Stimulated activated CD8-positive, alpha-beta memory T cell treated with anti-CD3 and anti-CD28 coated beads, Interleukin-7, amount 100 ng/mL, for 1 hour (primary cell): ENCODE measurements around the gene NVL.
"Not testable (repeated sequence)": the region's sequence is repeated elsewhere in the genome, so short reads cannot be mapped to it uniquely, and the experiment has no call there.

Experiments
- DNase-seq, 2 donors: peaks; one replicate each; pipeline ENCODE4 v3.0.0-alpha.2; 2020; ENCODE audit warnings: low read depth in 2 of 2

The NVL gene

GRCh38 chr1:224338150-224338838 lies 8.3 kb upstream of the NVL start:
- DNase-seq: no peak

- DNase-seq: no peak
Measured at GRCh38 chr1:224333939-224334786, 4.2 kb upstream of the NVL start.

GRCh38 chr1:224333309-224333926 lies 3.4 kb upstream of the NVL start:
- no peak for DNase-seq

GRCh38 chr1:224331824-224332223 lies 1.9 kb upstream of the NVL start:
- DNase-seq: no peak

GRCh38 chr1:224331326-224331725 lies 1.4 kb upstream of the NVL start:
- DNase-seq: no peak

- no peak for DNase-seq
Measured at GRCh38 chr1:224329484-224329841, 509 bp downstream of the NVL start.

- DNase-seq: no peak
Measured at GRCh38 chr1:224328644-224329043, 1.3 kb downstream of the NVL start.

- no peak for DNase-seq
Measured at GRCh38 chr1:224325959-224326358, 4.0 kb downstream of the NVL start.

- no peak for DNase-seq
Measured at GRCh38 chr1:224321706-224322105, 8.3 kb downstream of the NVL start.

- DNase-seq: no peak
Measured at GRCh38 chr1:224317383-224318045, 12.5 kb downstream of the NVL start.

GRCh38 chr1:224312025-224312424 lies 17.9 kb downstream of the NVL start:
- no peak for DNase-seq

- DNase-seq: not testable (repeated sequence)
Measured at GRCh38 chr1:224311503-224311902, 18.5 kb downstream of the NVL start.

- no peak for DNase-seq
Measured at GRCh38 chr1:224308064-224308463, 21.9 kb downstream of the NVL start.

GRCh38 chr1:224304767-224305166 lies 25.2 kb downstream of the NVL start:
- no peak for DNase-seq

GRCh38 chr1:224302947-224303346 lies 27.0 kb downstream of the NVL start:
- no peak for DNase-seq

GRCh38 chr1:224301391-224301790 lies 28.6 kb downstream of the NVL start:
- DNase-seq: no peak

GRCh38 chr1:224300346-224300745 lies 29.6 kb downstream of the NVL start:
- no peak for DNase-seq

- DNase-seq: no peak
Measured at GRCh38 chr1:224298346-224299330, 31.3 kb downstream of the NVL start.

- DNase-seq: no peak
Measured at GRCh38 chr1:224294775-224295174, 35.2 kb downstream of the NVL start.

GRCh38 chr1:224292419-224292818 lies 37.6 kb downstream of the NVL start:
- no peak for DNase-seq

GRCh38 chr1:224289396-224289795 lies 40.6 kb downstream of the NVL start:
- no peak for DNase-seq
